ENCODE data around the gene AMOTL1.

The AMOTL1 gene

DNA sequence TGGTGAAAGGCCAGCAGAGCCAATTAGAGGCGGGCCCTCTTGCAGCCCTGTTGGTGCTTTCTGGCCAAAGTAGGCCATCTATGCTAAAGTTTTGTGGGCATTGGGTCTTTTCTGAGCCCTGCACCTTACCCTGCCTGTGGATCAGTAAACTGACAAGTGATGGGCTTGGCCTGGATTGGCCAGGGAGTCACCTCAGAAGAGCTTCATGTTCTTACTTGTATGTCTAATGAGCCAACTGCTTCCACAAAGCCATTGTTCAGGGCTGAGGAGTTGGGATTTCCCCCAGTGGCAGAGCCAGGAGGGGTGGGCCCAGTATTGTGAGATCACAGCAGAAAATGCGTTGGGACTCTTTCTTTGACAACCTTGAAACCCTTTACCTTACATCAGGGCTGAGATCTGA is 114.8 kb downstream of the AMOTL1 start:
- Histone ChIP-seq H3K36me3 (ENCODE audit: control insufficient read depth, insufficient read depth, low read length) (no peaks in the 10 kb centered on the region), H3K9ac (ENCODE audit: low read depth, low read length) (peak overlapping the region; percentile 37), H3K4me3 (ENCODE audit: low read depth, low read length) (no peak overlapping the region), H3K4me1 (ENCODE audit: control insufficient read depth, insufficient read depth, low read length) (peaks cover 2% of the 10 kb centered on the region), H3K9me3 (ENCODE audit: control insufficient read depth, insufficient read depth, low read length) (no peaks in the 10 kb centered on the region), H3K27me3 (ENCODE audit: control insufficient read depth, insufficient read depth, low read length) (no peaks in the 10 kb centered on the region)

DNA sequence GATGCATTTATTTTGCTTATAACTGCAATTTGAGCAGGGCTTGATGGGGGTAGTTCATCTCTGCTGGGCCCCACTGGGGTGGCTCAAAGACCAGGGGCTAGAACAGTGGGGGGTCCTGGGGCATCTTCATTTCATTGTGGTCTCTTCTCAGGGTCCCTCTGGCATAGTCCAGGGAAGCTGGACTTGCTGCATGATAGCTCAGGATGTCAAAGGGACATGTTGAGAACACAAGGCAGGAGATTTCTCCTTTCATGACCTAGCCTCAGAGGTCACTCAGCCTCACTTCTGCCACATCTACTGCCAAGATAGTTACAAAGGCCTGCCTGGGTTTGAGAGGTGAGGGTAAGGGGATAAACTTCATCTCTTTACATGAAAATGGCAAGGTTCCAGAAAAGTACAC is 115.7 kb downstream of the AMOTL1 start:
- no peaks in the 10 kb centered on the region for H3K36me3 ChIP-seq (ENCODE audit: control insufficient read depth, insufficient read depth, low read length)
- no peak overlapping the region for H3K9ac ChIP-seq (ENCODE audit: low read depth, low read length)
- H3K4me3 ChIP-seq (ENCODE audit: low read depth, low read length): no peak overlapping the region
- peaks cover 2% of the 10 kb centered on the region for H3K4me1 ChIP-seq (ENCODE audit: control insufficient read depth, insufficient read depth, low read length)
- H3K9me3 ChIP-seq (ENCODE audit: control insufficient read depth, insufficient read depth, low read length): no peaks in the 10 kb centered on the region
- H3K27me3 ChIP-seq (ENCODE audit: control insufficient read depth, insufficient read depth, low read length): no peaks in the 10 kb centered on the region

DNA sequence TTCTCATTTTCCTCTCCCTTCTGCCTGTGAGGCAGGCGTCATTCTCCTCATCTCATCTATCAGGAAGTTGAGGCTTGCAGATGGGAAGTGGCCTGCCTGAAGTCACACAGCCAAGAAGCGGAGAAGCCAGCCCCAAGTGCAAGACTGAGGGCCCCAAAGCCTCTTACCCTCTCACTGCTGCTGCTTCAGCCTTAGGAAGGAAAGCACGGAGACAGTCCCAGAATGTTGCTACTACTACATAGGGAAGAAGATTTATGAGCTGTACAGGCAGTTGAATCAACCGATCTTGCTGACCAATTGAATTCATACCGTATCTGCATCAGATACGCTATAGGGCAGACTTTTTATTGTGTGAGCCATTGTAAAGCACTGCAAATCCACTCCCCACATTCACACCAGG is 116.2 kb downstream of the AMOTL1 start:
- H3K4me1 ChIP-seq (ENCODE audit: control insufficient read depth, insufficient read depth, low read length): peaks cover 2% of the 10 kb centered on the region
- no peaks in the 10 kb centered on the region for H3K27me3 ChIP-seq (ENCODE audit: control insufficient read depth, insufficient read depth, low read length)
- no peak overlapping the region for H3K9ac ChIP-seq (ENCODE audit: low read depth, low read length)

DNA sequence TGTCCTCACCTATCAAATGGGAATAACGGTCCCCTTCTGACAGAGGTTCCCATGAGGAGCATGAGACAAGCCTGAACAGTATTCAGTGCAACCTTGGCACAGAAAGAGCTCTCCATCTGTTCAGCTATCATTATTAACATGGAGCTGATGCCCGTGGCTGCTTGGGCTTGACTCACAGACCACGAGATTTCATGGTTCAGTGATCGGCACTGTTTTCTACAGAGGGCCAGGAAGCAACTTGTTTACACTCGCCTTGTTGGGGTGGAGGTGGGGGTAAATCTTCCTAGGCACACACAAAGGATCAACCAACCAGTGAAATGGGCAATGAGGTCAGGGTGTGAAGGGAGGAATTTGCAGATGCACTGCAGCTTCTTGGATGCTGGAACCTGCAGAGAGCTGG is 117.0 kb downstream of the AMOTL1 start:
- no peak overlapping the region for H3K9ac ChIP-seq (ENCODE audit: low read depth, low read length)
- no peaks in the 10 kb centered on the region for H3K27me3 ChIP-seq (ENCODE audit: control insufficient read depth, insufficient read depth, low read length)
- H3K4me1 ChIP-seq (ENCODE audit: control insufficient read depth, insufficient read depth, low read length): peaks cover 2% of the 10 kb centered on the region
- no peaks in the 10 kb centered on the region for H3K36me3 ChIP-seq (ENCODE audit: control insufficient read depth, insufficient read depth, low read length)
- H3K4me3 ChIP-seq (ENCODE audit: low read depth, low read length): no peak overlapping the region
- H3K9me3 ChIP-seq (ENCODE audit: control insufficient read depth, insufficient read depth, low read length): no peaks in the 10 kb centered on the region

More for the DNA sequence above, 116.2 kb downstream of the AMOTL1 start:
- Histone ChIP-seq H3K4me3 (ENCODE audit: low read depth, low read length) (no peak overlapping the region), H3K36me3 (ENCODE audit: control insufficient read depth, insufficient read depth, low read length) (no peaks in the 10 kb centered on the region), H3K9me3 (ENCODE audit: control insufficient read depth, insufficient read depth, low read length) (no peaks in the 10 kb centered on the region)

DNA sequence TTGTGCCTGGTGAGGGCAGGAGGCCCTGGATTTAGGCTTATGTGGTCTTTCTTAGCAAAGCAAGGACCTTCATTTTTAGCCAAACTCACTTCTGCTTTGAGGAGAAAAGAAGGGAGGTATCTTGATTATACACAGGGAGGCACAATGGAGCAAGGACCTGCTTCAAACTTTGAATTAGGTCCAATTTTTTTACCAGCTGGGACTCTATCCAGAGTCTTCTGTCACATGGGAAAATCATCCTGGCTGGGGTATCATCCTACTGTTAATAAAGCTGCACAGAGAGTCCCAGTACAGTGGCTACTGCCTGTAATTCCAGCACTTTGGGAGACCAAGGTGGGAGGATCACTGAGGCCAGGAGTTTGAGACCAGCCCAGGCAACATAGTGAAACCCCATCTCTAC is 117.4 kb downstream of the AMOTL1 start:
- Histone ChIP-seq H3K4me3 (ENCODE audit: low read depth, low read length) (no peak overlapping the region), H3K36me3 (ENCODE audit: control insufficient read depth, insufficient read depth, low read length) (no peaks in the 10 kb centered on the region), H3K9ac (ENCODE audit: low read depth, low read length) (no peak overlapping the region), H3K27me3 (ENCODE audit: control insufficient read depth, insufficient read depth, low read length) (no peaks in the 10 kb centered on the region), H3K4me1 (ENCODE audit: control insufficient read depth, insufficient read depth, low read length) (peaks cover 2% of the 10 kb centered on the region), H3K9me3 (ENCODE audit: control insufficient read depth, insufficient read depth, low read length) (no peaks in the 10 kb centered on the region)

DNA sequence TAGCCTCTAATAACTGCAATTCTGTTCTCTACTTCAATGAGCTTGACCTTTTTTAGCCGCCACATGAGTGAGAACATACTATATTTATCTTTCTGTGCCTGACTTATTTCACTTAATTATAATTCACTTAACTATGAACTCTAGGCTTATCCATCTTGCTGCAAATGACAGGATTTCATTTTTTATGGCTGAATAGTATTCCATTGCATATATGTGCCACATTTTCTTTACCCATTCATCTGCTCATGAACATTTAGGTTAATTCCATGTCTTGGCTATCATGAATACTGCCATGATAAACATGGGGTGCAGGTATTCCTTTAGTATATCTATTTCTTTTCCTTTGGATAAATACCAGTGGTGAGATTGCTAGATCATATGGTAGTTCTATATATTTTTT is 120.0 kb downstream of the AMOTL1 start:
- Histone ChIP-seq H3K27me3 (ENCODE audit: control insufficient read depth, insufficient read depth, low read length) (no peaks in the 10 kb centered on the region), H3K4me1 (ENCODE audit: control insufficient read depth, insufficient read depth, low read length) (peaks cover 2% of the 10 kb centered on the region), H3K36me3 (ENCODE audit: control insufficient read depth, insufficient read depth, low read length) (no peaks in the 10 kb centered on the region), H3K9me3 (ENCODE audit: control insufficient read depth, insufficient read depth, low read length) (no peaks in the 10 kb centered on the region), H3K4me3 (ENCODE audit: low read depth, low read length) (no peak overlapping the region), H3K9ac (ENCODE audit: low read depth, low read length) (no peak overlapping the region)

DNA sequence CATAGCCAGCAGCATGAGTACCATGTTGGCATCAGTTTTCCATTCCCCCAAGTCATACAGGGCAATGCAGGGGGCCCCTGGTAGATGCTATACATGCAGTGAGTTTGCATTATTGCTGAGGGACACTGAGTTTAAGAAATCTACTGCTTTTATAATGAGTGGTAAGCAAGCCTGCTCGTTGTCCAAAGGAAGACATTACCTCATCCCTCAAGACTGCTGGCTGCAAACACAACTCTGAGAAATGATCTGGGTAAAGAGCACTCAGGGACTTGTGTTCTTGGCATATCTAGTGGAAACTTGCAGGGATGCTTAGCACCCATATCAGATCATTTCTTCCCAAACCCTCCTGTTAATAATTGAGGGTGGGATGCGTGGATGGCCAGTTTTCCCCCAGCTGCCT is 127.3 kb downstream of the AMOTL1 start:
- Histone ChIP-seq H3K9me3 (ENCODE audit: control insufficient read depth, insufficient read depth, low read length) (no peaks in the 10 kb centered on the region), H3K4me3 (ENCODE audit: low read depth, low read length) (no peak overlapping the region), H3K4me1 (ENCODE audit: control insufficient read depth, insufficient read depth, low read length) (no peaks in the 10 kb centered on the region), H3K36me3 (ENCODE audit: control insufficient read depth, insufficient read depth, low read length) (no peaks in the 10 kb centered on the region), H3K27me3 (ENCODE audit: control insufficient read depth, insufficient read depth, low read length) (no peaks in the 10 kb centered on the region), H3K9ac (ENCODE audit: low read depth, low read length) (no peak overlapping the region)

DNA sequence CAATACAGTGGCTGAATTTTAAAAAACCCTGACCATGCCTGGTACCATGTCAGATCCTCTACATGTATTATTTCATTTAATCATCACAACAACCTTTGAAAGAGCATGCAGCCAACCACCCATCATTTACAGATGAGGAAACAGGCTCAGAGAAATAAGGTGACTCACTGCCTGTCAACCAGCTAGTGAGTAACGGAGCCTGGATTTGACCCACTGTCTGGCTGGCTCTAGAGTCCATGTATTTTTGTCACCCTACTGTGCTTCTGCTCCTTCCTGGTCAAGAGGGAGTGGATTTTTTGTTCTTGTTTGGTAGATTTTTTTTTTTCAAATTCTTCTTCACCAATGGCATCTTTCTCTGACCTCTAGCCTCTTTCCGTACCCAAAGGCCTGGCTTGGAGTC is 127.8 kb downstream of the AMOTL1 start:
- Histone ChIP-seq H3K4me1 (ENCODE audit: control insufficient read depth, insufficient read depth, low read length) (no peaks in the 10 kb centered on the region), H3K36me3 (ENCODE audit: control insufficient read depth, insufficient read depth, low read length) (no peaks in the 10 kb centered on the region), H3K4me3 (ENCODE audit: low read depth, low read length) (no peak overlapping the region), H3K9ac (ENCODE audit: low read depth, low read length) (no peak overlapping the region), H3K9me3 (ENCODE audit: control insufficient read depth, insufficient read depth, low read length) (no peaks in the 10 kb centered on the region), H3K27me3 (ENCODE audit: control insufficient read depth, insufficient read depth, low read length) (no peaks in the 10 kb centered on the region)

DNA sequence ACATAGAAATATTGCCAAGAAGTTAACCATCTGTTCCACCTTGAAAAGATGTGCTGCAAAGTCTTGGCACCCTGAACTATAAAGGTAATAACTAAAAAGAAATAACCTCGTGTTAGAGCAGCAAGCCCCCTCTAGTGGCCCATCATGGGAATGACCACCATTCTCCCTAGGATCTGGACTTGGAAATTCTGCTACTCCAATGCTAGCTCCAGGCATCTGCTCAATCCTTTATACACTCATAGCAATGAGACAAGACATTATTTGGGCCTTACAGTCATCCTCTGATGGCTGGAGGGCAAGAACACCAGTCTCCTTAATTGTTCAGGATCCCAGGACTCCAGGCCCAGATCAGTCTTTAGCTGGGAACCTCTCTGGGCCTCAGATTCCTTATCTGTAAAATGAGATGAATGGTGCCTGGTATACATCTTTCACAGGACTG is 129.2 kb downstream of the AMOTL1 start:
- Histone ChIP-seq H3K9me3 (ENCODE audit: control insufficient read depth, insufficient read depth, low read length) (no peaks in the 10 kb centered on the region), H3K4me1 (ENCODE audit: control insufficient read depth, insufficient read depth, low read length) (no peaks in the 10 kb centered on the region), H3K36me3 (ENCODE audit: control insufficient read depth, insufficient read depth, low read length) (no peaks in the 10 kb centered on the region), H3K9ac (ENCODE audit: low read depth, low read length) (no peak overlapping the region), H3K4me3 (ENCODE audit: low read depth, low read length) (no peak overlapping the region), H3K27me3 (ENCODE audit: control insufficient read depth, insufficient read depth, low read length) (no peaks in the 10 kb centered on the region)

DNA sequence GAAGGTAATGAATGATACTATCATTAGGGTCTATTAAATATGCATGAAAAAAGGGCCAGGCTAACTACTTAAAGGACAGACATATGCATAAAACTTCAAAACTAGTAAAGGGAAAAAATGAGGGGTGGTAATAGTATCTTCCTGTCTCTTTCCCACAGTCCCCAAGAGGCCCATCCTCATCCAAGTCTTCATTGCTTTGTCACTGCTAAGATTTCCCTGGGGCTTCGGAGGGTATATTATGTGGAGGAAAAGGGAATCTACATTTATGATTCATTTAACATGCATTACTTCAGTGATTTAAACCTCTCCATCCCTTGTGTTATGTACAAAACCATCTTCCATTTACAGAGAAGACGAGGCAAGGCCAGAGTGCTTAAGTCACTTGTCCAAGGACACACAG is 139.1 kb downstream of the AMOTL1 start:
- Histone ChIP-seq H3K36me3 (ENCODE audit: control insufficient read depth, insufficient read depth, low read length) (no peaks in the 10 kb centered on the region), H3K9ac (ENCODE audit: low read depth, low read length) (no peak overlapping the region), H3K4me3 (ENCODE audit: low read depth, low read length) (no peak overlapping the region)

DNA sequence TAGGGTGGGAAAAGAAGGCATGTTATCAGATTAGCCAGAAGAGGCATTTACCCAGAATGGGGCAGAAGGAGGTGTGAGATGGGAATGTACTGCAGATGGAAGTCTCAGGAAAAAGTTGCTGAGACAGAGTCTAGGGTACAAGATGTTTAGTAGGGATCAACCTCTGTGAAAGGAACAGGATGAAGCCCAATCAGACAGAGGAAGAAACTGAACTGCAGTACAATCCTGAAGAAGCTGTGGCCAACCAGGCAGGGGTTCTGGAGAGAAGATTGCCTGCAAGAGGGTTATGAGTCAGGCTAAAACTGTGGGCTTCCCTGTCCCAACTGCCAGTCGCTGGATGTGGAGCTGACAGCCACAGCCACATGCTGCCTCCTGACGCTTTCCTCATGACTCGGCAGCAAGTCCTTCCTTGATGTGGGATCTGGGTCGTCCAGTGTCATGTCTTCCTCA is 141.2 kb downstream of the AMOTL1 start:
- Histone ChIP-seq H3K9me3 (ENCODE audit: control insufficient read depth, insufficient read depth, low read length) (no peaks in the 10 kb centered on the region), H3K4me3 (ENCODE audit: low read depth, low read length) (no peak overlapping the region), H3K9ac (ENCODE audit: low read depth, low read length) (no peak overlapping the region), H3K36me3 (ENCODE audit: control insufficient read depth, insufficient read depth, low read length) (no peaks in the 10 kb centered on the region), H3K4me1 (ENCODE audit: control insufficient read depth, insufficient read depth, low read length) (no peaks in the 10 kb centered on the region), H3K27me3 (ENCODE audit: control insufficient read depth, insufficient read depth, low read length) (no peaks in the 10 kb centered on the region)

More for the DNA sequence above, 139.1 kb downstream of the AMOTL1 start:
- Histone ChIP-seq H3K4me1 (ENCODE audit: control insufficient read depth, insufficient read depth, low read length) (no peaks in the 10 kb centered on the region), H3K9me3 (ENCODE audit: control insufficient read depth, insufficient read depth, low read length) (no peaks in the 10 kb centered on the region), H3K27me3 (ENCODE audit: control insufficient read depth, insufficient read depth, low read length) (no peaks in the 10 kb centered on the region)

DNA sequence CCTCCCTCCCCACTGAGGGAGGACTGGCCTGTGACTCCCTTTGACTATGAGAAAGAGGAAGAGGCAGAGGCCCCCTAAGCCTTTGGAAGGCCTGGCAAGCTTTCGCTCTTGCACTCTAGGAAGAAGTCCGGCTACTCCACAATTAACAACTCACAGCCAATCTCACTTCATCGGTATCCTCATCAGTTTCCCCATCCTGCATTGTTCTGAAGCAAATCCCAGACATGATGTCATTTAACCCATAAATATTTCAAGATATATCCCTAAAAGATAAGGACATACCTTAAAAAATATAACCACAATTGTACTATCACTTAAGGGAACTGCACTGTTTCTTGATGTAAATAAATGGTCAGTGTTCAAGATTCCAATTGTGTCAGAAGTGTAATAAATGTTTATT is 142.1 kb downstream of the AMOTL1 start:
- Histone ChIP-seq H3K4me3 (ENCODE audit: low read depth, low read length) (no peak overlapping the region), H3K27me3 (ENCODE audit: control insufficient read depth, insufficient read depth, low read length) (no peaks in the 10 kb centered on the region), H3K9ac (ENCODE audit: low read depth, low read length) (no peak overlapping the region), H3K4me1 (ENCODE audit: control insufficient read depth, insufficient read depth, low read length) (no peaks in the 10 kb centered on the region), H3K9me3 (ENCODE audit: control insufficient read depth, insufficient read depth, low read length) (no peaks in the 10 kb centered on the region), H3K36me3 (ENCODE audit: control insufficient read depth, insufficient read depth, low read length) (no peaks in the 10 kb centered on the region)

DNA sequence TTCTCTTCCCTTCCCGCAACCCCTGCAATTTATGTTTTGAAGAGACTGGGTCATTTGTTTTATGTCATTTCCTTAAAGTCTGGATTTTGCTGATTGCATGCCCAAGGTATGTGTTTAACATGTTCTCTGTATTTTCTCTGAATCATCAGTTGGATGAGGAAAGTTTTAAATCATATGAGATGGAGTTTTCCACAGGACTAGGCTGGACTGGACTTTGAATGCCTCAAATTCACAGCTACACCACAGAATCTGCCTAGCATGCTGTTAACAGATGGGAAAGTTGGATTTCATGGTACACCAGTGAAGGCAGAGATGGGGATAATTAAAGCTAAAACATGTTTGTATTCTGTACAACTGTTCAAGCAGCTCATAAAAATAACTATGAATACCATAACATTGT is 142.6 kb downstream of the AMOTL1 start:
- H3K36me3 ChIP-seq (ENCODE audit: control insufficient read depth, insufficient read depth, low read length): no peaks in the 10 kb centered on the region
- H3K4me3 ChIP-seq (ENCODE audit: low read depth, low read length): no peak overlapping the region
- no peaks in the 10 kb centered on the region for H3K9me3 ChIP-seq (ENCODE audit: control insufficient read depth, insufficient read depth, low read length)
- no peaks in the 10 kb centered on the region for H3K27me3 ChIP-seq (ENCODE audit: control insufficient read depth, insufficient read depth, low read length)
- no peaks in the 10 kb centered on the region for H3K4me1 ChIP-seq (ENCODE audit: control insufficient read depth, insufficient read depth, low read length)
- no peak overlapping the region for H3K9ac ChIP-seq (ENCODE audit: low read depth, low read length)
